ENCODE data around the gene CDH18. TPM values are rescaled to one million over a fixed set of nuclear protein-coding genes. Genes with fewer than 3 reads are reported as not detected.
"Not testable (repeated sequence)": the region's sequence is repeated elsewhere in the genome, so short reads cannot be mapped to it uniquely, and the experiment has no call there.

Gene CDH18
- total RNA-seq, 1 donor from 2014 or later: not detected

- no peak overlapping the region for H3K4me3 ChIP-seq
- intact Hi-C loops (cut with DNase I): no loop called here
- TF ChIP-seq CTCF (IDR thresholded peaks at IDR 0.05): no peak
- ATAC-seq (no peak), DNase-seq (no peak)
- no peaks in the 10 kb centered on the region for H3K4me1 ChIP-seq
- no peaks in the 10 kb centered on the region for H3K27me3 ChIP-seq
- H3K36me3 ChIP-seq: no peaks in the 10 kb centered on the region
- no peaks in the 10 kb centered on the region for H3K9me3 ChIP-seq
- H3K27ac ChIP-seq: no peak overlapping the region
Measured at GRCh38 chr5:19837536-19838174, 150.3 kb downstream of the CDH18 start.

- intact Hi-C loops (cut with DNase I): no loop called here
- no peak for ATAC-seq
Measured at GRCh38 chr5:19835442-19835841, 152.6 kb downstream of the CDH18 start.

GRCh38 chr5:19812720-19813119 lies 175.3 kb downstream of the CDH18 start:
- H3K27me3 ChIP-seq; H3K4me1 ChIP-seq; H3K9me3 ChIP-seq; H3K27ac ChIP-seq; H3K4me3 ChIP-seq; H3K36me3 ChIP-seq; ATAC-seq; intact Hi-C loops (cut with DNase I); DNase-seq: not testable (repeated sequence)

More at GRCh38 chr5:19835442-19835841, 152.6 kb downstream of the CDH18 start:
- Histone ChIP-seq H3K4me1 (no peaks in the 10 kb centered on the region), H3K27me3 (no peaks in the 10 kb centered on the region), H3K27ac (no peak overlapping the region), H3K36me3 (no peaks in the 10 kb centered on the region), H3K9me3 (no peaks in the 10 kb centered on the region), H3K4me3 (no peak overlapping the region)
- no peak for TF ChIP-seq CTCF (IDR thresholded peaks at IDR 0.05)
- no peak for DNase-seq

GRCh38 chr5:19806756-19807155 lies 181.2 kb downstream of the CDH18 start:
- Histone ChIP-seq H3K9me3 (no peaks in the 10 kb centered on the region), H3K4me1 (no peaks in the 10 kb centered on the region), H3K27me3 (no peaks in the 10 kb centered on the region), H3K4me3 (no peak overlapping the region), H3K27ac (no peak overlapping the region), H3K36me3 (no peaks in the 10 kb centered on the region)
- intact Hi-C loops (cut with DNase I): no loop called here
- ATAC-seq: no peak
- no peak for TF ChIP-seq CTCF (IDR thresholded peaks at IDR 0.05)
- DNase-seq: no peak

GRCh38 chr5:19802686-19803085 lies 185.3 kb downstream of the CDH18 start:
- no peaks in the 10 kb centered on the region for H3K9me3 ChIP-seq
- no peaks in the 10 kb centered on the region for H3K4me1 ChIP-seq
- no peak for DNase-seq
- no peak for TF ChIP-seq CTCF (IDR thresholded peaks at IDR 0.05)
- H3K36me3 ChIP-seq: no peaks in the 10 kb centered on the region
- no peak for ATAC-seq
- H3K27me3 ChIP-seq: no peaks in the 10 kb centered on the region
- intact Hi-C loops (cut with DNase I): no loop called here
- H3K4me3 ChIP-seq: no peak overlapping the region
- H3K27ac ChIP-seq: no peak overlapping the region

- no peak overlapping the region for H3K27ac ChIP-seq
- DNase-seq (no peak), ATAC-seq (no peak)
- intact Hi-C loops (cut with DNase I): no loop called here
- H3K9me3 ChIP-seq: no peaks in the 10 kb centered on the region
- H3K4me3 ChIP-seq: no peak overlapping the region
- TF ChIP-seq CTCF (IDR thresholded peaks at IDR 0.05): no peak
- H3K36me3 ChIP-seq: no peaks in the 10 kb centered on the region
- H3K27me3 ChIP-seq: no peaks in the 10 kb centered on the region
- H3K4me1 ChIP-seq: no peaks in the 10 kb centered on the region
Measured at GRCh38 chr5:19795218-19795617, 192.8 kb downstream of the CDH18 start.
